Measurements from ENCODE around the gene TRAF4.

The TRAF4 gene

DNA sequence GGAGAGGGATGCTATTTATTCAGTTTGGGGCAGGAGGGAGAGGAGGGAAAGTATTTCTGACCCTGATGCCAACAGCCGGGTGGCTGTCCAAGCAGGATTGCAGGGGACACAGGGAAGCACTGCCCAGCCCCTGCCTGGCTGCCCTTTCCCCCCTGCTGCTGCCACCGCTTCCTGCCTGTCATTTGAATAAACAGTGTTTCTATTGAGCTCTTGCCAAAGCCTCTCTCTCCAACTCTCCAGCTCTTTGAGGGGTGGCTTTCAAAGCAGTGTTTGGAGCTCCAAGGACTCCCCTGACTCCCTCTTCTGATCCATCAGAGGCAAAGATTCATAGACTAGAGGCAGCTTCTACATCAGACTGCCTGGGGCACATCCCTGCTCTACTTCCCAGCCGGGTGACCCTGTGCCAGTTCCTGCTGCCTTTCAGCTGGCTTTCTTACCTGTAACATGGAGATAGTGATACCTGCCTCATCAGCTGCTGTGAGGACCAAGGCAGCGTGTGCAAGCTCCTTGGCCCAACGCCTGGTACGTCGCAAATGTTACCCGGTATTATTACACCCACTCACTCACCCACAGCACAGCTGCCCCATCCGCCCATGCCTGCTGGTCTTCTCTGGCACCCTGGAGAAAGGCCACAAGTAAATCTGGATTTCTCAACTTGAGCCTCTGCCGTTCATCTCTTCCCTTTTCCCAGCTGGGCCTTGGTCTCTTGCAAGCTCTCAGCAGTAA lies 41.6 kb upstream of the TRAF4 start:
- DNase-seq = no peak
- Histone ChIP-seq H3K27me3 (ENCODE audit: insufficient read depth, low read depth, severe bottlenecking) (no peaks in the 10 kb centered on the region), H3K4me3 (ENCODE audit: low read depth, low read length) (no peak overlapping the region), H3K9me3 (ENCODE audit: severe bottlenecking) (no peaks in the 10 kb centered on the region), H3K27ac (peak overlapping the region; percentile 78), H3K36me3 (peaks cover 93% of the 10 kb centered on the region)
- TF ChIP-seq, protein P1, sequence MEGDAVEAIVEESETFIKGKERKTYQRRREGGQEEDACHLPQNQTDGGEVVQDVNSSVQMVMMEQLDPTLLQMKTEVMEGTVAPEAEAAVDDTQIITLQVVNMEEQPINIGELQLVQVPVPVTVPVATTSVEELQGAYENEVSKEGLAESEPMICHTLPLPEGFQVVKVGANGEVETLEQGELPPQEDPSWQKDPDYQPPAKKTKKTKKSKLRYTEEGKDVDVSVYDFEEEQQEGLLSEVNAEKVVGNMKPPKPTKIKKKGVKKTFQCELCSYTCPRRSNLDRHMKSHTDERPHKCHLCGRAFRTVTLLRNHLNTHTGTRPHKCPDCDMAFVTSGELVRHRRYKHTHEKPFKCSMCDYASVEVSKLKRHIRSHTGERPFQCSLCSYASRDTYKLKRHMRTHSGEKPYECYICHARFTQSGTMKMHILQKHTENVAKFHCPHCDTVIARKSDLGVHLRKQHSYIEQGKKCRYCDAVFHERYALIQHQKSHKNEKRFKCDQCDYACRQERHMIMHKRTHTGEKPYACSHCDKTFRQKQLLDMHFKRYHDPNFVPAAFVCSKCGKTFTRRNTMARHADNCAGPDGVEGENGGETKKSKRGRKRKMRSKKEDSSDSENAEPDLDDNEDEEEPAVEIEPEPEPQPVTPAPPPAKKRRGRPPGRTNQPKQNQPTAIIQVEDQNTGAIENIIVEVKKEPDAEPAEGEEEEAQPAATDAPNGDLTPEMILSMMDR (IDR thresholded peaks at IDR 0.05; ENCODE audit: low read depth, low read length) = no peak

DNA sequence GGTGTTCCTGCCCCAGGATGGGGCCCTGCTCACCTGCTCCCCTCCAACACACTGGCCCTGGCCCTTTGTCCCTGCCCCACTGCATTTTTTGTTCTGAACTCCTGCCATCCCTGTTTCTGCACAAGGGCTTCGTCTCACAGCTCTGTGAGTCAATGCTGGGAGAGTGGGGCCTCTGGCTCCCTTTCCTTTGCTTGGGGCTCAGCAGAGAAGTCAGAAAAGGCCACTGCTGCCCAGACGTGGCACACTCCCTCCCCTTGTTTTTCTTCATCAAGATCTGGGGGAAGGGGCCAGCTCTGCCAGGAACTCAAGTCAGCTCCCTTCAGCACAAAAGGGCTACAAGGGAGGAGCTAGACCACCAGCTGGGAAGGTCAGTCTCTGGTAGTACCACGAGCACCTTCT lies 41.1 kb upstream of the TRAF4 start:
- TF ChIP-seq, protein P1 (IDR thresholded peaks at IDR 0.05; ENCODE audit: low read depth, low read length) = no peak
- H3K36me3 ChIP-seq = peaks cover 92% of the 10 kb centered on the region
- DNase-seq = no peak
- no peaks in the 10 kb centered on the region for H3K9me3 ChIP-seq (ENCODE audit: severe bottlenecking)
- H3K4me3 ChIP-seq (ENCODE audit: low read depth, low read length) = no peak overlapping the region
- H3K27ac ChIP-seq = peak overlapping the region; percentile 78
- H3K27me3 ChIP-seq (ENCODE audit: insufficient read depth, low read depth, severe bottlenecking) = no peaks in the 10 kb centered on the region

DNA sequence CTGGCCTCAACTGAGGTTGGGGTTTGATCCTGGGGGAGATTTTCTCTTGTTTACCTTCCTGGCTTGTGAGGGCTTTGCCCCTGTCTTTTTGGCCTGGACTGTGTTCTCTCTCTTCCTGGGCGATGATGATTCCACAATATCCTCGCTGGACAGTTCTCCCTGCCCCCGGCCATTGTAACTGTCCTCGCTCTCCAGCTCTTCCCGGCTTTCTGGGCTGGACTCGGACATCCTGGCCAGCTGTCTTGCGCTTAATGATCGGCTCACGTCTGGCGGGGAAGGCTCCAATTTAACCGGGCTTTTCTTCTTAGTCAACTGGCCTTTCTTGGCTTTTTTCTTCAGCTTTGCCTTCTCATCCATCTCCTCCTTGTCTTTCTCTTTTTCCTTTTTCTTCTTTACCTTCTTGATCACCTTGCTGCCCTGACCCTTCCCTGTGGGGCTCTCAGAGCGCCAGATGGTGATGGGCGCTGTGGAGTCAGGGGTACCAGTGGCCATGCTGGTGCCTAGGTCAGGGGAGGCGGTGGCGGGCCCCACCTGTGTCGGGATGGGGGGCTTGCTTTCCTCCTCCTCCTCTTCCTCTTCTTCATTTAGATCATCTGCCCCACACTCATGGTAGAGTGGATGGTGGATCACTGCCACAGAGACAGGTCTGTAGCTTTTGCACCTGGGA lies 40.1 kb upstream of the TRAF4 start:
- Histone ChIP-seq H3K27me3 (ENCODE audit: insufficient read depth, low read depth, severe bottlenecking) (no peaks in the 10 kb centered on the region), H3K36me3 (peaks cover 83% of the 10 kb centered on the region), H3K9me3 (ENCODE audit: severe bottlenecking) (no peaks in the 10 kb centered on the region), H3K4me3 (ENCODE audit: low read depth, low read length) (no peak overlapping the region), H3K27ac (peak overlapping the region; percentile 78)
- DNase-seq = peak; percentile 59
- TF ChIP-seq, protein P1 (IDR thresholded peaks at IDR 0.05; ENCODE audit: low read depth, low read length) = no peak

DNA sequence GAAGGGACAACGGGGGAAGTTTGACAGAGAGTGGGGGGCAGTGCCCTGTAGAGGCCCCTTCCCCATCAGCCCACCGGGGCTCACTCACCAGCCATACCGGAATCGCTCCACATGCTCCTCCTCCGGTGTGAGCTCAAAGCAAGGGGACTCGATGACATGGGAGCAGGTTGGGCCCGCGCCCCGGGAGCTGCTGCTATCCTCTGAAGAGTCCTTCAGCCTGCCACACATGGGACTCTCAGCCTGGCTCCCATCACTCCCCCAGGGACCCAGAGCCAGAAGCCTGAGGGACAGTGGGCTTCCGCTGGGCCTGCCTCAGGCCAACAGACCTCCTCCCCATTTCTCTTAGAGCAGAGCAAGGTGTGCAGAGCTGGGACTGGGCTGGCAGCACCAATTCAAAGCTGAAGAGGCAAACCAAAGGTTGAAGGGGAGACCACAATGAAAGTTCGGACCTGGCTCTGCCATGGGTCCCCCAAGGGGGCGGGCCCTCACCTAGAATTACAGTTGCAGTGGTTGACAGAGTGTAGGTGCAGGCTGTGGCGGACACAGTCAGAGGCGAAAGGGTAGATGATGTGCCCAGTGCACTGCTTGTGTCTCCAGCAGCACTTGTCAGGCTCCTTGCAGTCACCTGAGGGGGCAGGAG lies 39.5 kb upstream of the TRAF4 start:
- no peak for DNase-seq
- Histone ChIP-seq H3K9me3 (ENCODE audit: severe bottlenecking) (no peaks in the 10 kb centered on the region), H3K36me3 (peaks cover 76% of the 10 kb centered on the region), H3K4me3 (ENCODE audit: low read depth, low read length) (no peak overlapping the region), H3K27me3 (ENCODE audit: insufficient read depth, low read depth, severe bottlenecking) (no peaks in the 10 kb centered on the region), H3K27ac (peak overlapping the region; percentile 78)
- TF ChIP-seq, protein P1 (IDR thresholded peaks at IDR 0.05; ENCODE audit: low read depth, low read length) = no peak

DNA sequence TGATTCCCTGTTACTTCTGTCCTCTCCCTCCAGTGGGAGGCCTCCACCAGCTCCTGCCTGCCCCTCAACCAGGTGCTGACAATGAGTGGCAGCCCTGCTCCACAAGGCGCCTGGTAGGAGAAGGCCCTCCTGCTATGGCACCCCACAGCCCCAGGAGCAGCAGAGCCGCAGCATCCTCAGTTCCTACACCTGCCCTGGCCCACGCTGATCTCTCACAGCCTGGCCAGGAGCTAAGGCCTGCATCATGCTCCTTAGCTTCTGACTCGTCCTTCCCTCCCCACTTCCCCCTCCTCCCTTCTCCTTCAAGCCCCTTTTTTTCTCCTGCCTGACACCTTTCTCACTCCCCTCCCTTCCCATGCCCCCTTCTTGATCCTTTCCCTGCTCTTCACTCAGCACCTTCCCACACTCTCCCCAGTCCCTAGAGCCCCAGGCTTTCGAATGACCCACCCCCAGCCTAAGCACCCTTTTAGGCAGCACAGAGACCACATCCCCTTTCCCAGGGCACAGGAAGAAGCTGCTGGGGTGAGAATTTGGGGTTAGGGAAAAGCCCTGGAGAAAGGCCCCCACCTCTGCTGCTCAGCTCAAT lies 38.6 kb upstream of the TRAF4 start:
- no peak for DNase-seq
- no peaks in the 10 kb centered on the region for H3K27me3 ChIP-seq (ENCODE audit: insufficient read depth, low read depth, severe bottlenecking)
- H3K4me3 ChIP-seq (ENCODE audit: low read depth, low read length) = no peak overlapping the region
- H3K36me3 ChIP-seq = peaks cover 68% of the 10 kb centered on the region
- peak overlapping the region; percentile 78 for H3K27ac ChIP-seq
- no peaks in the 10 kb centered on the region for H3K9me3 ChIP-seq (ENCODE audit: severe bottlenecking)
- TF ChIP-seq, protein P1 (IDR thresholded peaks at IDR 0.05; ENCODE audit: low read depth, low read length) = no peak

All from WERI-Rb-1 (cell line).